Breast epithelium (tissue), 4 donors: Measurements from ENCODE around the gene CORO1C. TPM values are rescaled to one million over a fixed set of nuclear protein-coding genes. Genes with fewer than 3 reads are reported as not detected.
"Not testable (repeated sequence)": the region's sequence is repeated elsewhere in the genome, so short reads cannot be mapped to it uniquely, and the experiment has no call there.

Experiments used
- DNase-seq, 2 donors: peaks; one replicate each; pipeline ENCODE4 v3.0.0-alpha.2; 2019; ENCODE audit warnings: low spot score in 2 of 2
- H3K27ac ChIP-seq, 2 donors: fragments of 200-600 bp; sonication (generic) in 1 of 2; one replicate each; pipeline ENCODE4 v1.5.1; 2016 to 2019; ENCODE audit warnings: mild to moderate bottlenecking in 1 of 2
- H3K27me3 ChIP-seq, 2 donors: fragments of 200-600 bp; sonication (generic) in 1 of 2; one replicate each; pipeline versions ENCODE4 v1.5.1 to v1.6.0; 2017 to 2019; ENCODE audit warnings: control low read depth in 1 of 2, mild to moderate bottlenecking in 1 of 2
- H3K36me3 ChIP-seq: fragments of 200-600 bp; one replicate; pipeline ENCODE4 v1.5.1; 2019
- H3K4me1 ChIP-seq, 2 donors: fragments of 200-600 bp; sonication (generic); one replicate each; pipeline ENCODE4 v1.5.1; 2016 to 2019; ENCODE audit warnings: control low read depth in 1 of 2
- H3K4me3 ChIP-seq, 3 donors: fragments of 200-600 bp; sonication (generic); 1 replicate in 2 of 3; 2 replicates in 1 of 3; pipeline ENCODE4 v1.5.1; 2016 to 2019; ENCODE audit warnings: mild to moderate bottlenecking in 3 of 3, moderate library complexity in 2 of 3
- H3K9me3 ChIP-seq, 2 donors: fragments of 200-600 bp; sonication (generic) in 1 of 2; one replicate each; pipeline ENCODE4 v1.5.1; 2016 to 2019; ENCODE audit warnings: control low read depth in 1 of 2
- CTCF ChIP-seq, 3 donors: fragments of 450-650 bp; IDR thresholded peaks; one replicate each; pipeline ENCODE4 v1.5.1; 2016 to 2017; ENCODE audit warnings: antibody characterized with exemption in 3 of 3, mild to moderate bottlenecking in 3 of 3, moderate library complexity in 3 of 3
- POLR2A ChIP-seq: fragments of 450-650 bp; IDR thresholded peaks from one replicate; pipeline ENCODE4 v1.6.1; 2016; ENCODE audit warnings: antibody characterized with exemption, mild to moderate bottlenecking, moderate library complexity
- POLR2AphosphoS5 ChIP-seq, 3 donors: sonication (generic); formaldehyde crosslinking; IDR thresholded peaks; one replicate each; pipeline ENCODE4 v1.6.1; 2017; ENCODE audit warnings: antibody characterized with exemption in 3 of 3
- intact Hi-C: fragments of 100-400 bp; cut with DNase I; formaldehyde crosslinking; loops from one replicate; pipeline ENCODE4 v1.15.1; 2023; ENCODE audit warnings: low total_unique reads
- total RNA-seq, 3 donors: library from RNA; depleted of rRNA; stranded (reverse); fragments of >200 nt; gene quantifications; one replicate each; pipeline ENCODE4 v1.1.0, GENCODE V29; 2016

CORO1C gene
- total RNA-seq, 3 donors from 2014 or later, result 121 to 155 (median 149) TPM

DNA sequence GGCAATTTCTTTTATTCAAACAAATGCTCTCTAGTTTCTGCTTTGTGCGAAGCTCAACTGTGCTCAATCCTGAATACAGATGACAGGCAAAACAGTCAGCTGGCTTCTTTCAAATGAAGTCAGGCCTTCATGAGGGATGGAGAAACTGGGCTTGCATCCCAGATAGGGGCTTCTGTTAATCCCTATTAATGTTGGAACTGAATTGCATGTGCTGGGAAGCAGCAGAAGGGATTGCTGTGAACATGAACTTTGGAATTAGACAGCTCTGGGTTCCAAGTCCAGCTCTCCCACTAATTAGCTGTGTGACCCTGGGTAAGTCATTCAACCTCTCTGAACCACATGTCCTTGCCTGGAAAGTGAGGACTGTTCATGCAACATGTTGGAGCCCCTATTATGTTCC lies 21.1 kb upstream of the CORO1C start:
- no peaks in the 10 kb centered on the region for H3K27me3 ChIP-seq
- H3K9me3 ChIP-seq, result no peaks in the 10 kb centered on the region
- H3K36me3 ChIP-seq, result no peaks in the 10 kb centered on the region
- no peak for DNase-seq
- H3K27ac ChIP-seq, result no peak overlapping the region
- no peak overlapping the region for H3K4me3 ChIP-seq
- intact Hi-C loops, result no loop called here
- no peak for TF ChIP-seq POLR2AphosphoS5 (IDR thresholded peaks at IDR 0.05)
- TF ChIP-seq POLR2A, result no peak
- no peak for TF ChIP-seq CTCF (IDR thresholded peaks at IDR 0.05)
- no peaks in the 10 kb centered on the region for H3K4me1 ChIP-seq

DNA sequence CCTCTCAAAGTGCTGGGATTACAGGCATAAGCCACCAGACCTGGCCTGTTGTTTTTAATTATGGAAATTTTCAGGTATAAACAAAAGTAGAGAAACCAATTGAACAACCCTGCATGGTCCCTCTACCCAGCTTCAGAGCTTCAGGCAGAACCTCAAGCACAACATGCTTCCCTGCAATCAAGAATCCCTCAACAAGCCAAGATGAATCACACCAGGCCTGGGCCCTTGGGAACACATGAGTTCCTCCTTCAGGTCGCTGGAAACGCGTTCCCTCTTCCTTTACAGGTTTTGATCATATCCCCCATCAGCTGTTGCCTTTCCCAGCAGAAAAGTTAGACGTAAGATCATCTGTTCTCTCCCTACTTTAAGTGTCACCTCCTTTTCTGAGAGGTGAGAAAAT lies 20.5 kb upstream of the CORO1C start:
- DNase-seq, result no peak
- H3K36me3 ChIP-seq, result no peaks in the 10 kb centered on the region

DNA sequence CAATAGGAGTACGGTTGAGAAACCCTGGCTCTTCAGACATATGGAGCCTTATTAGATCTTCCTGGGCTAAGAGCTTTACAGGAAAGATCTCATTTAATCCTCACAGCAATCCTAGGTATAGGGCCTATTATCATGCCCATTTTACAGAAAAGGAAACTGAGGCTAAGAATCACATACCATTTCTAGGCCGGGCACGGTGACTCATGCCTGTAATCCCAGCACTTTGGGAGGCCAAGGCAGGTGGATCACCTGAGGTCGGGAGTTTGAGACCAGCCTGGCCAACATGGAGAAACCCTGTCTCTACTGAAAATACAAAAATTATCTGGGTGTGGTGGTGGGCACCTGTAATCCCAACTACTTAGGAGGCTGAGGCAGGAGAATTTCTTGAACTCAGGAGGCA lies 19.7 kb upstream of the CORO1C start:
- H3K4me1 ChIP-seq, H3K36me3 ChIP-seq, H3K4me3 ChIP-seq, DNase-seq, H3K27me3 ChIP-seq, H3K9me3 ChIP-seq, intact Hi-C loops, H3K27ac ChIP-seq: not testable (repeated sequence)

More for the DNA sequence above, 20.5 kb upstream of the CORO1C start:
- Histone ChIP-seq H3K27me3 (no peaks in the 10 kb centered on the region), H3K4me1 (no peaks in the 10 kb centered on the region), H3K9me3 (no peaks in the 10 kb centered on the region), H3K4me3 (no peak overlapping the region), H3K27ac (no peak overlapping the region)
- no peak for TF ChIP-seq POLR2A
- no peak for TF ChIP-seq POLR2AphosphoS5 (IDR thresholded peaks at IDR 0.05)
- no peak for TF ChIP-seq CTCF (IDR thresholded peaks at IDR 0.05)
- intact Hi-C loops, result no loop called here

GRCh38 chr12:108750526-108750925 lies 19.2 kb upstream of the CORO1C start:
- H3K9me3 ChIP-seq, result no peaks in the 10 kb centered on the region
- H3K4me3 ChIP-seq, result no peak overlapping the region
- H3K27ac ChIP-seq, result no peak overlapping the region
- H3K36me3 ChIP-seq, result no peaks in the 10 kb centered on the region
- H3K27me3 ChIP-seq, result no peaks in the 10 kb centered on the region
- DNase-seq, result no peak
- intact Hi-C loops, result no loop called here
- H3K4me1 ChIP-seq, result no peaks in the 10 kb centered on the region
- TF ChIP-seq POLR2AphosphoS5 (IDR thresholded peaks at IDR 0.05) (no peak), POLR2A (no peak), CTCF (IDR thresholded peaks at IDR 0.05) (no peak)

DNA sequence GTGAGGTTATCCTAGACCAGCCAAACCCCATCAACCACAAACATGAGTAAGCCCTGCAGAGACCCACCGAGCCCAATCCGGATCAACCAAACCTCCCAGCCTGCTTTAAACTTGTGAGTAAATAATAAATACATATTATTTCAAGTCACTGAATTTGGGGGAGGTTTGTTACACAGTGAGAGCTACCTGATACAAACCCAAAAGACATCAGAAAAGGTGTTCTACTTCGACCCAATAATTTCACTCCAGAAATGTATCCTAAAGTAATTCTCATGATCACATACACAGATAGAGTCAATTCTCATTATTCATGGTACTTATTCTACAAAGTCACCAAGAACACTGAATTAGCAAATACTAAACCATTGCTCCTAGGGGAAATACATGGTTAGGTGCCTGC lies 16.2 kb upstream of the CORO1C start:
- TF ChIP-seq CTCF (IDR thresholded peaks at IDR 0.05), result no peak
- no peak for TF ChIP-seq POLR2A
- TF ChIP-seq POLR2AphosphoS5 (IDR thresholded peaks at IDR 0.05), result no peak
- Histone ChIP-seq H3K4me1 (no peaks in the 10 kb centered on the region), H3K4me3 (no peak overlapping the region), H3K27ac (no peak overlapping the region), H3K36me3 (no peaks in the 10 kb centered on the region), H3K9me3 (no peaks in the 10 kb centered on the region), H3K27me3 (no peaks in the 10 kb centered on the region)
- intact Hi-C loops, result loop anchor here (5.0 kb wide), 1 partner anchor 260 kb away; no protein-coding TSS in a partner anchor
- DNase-seq, result no peak

DNA sequence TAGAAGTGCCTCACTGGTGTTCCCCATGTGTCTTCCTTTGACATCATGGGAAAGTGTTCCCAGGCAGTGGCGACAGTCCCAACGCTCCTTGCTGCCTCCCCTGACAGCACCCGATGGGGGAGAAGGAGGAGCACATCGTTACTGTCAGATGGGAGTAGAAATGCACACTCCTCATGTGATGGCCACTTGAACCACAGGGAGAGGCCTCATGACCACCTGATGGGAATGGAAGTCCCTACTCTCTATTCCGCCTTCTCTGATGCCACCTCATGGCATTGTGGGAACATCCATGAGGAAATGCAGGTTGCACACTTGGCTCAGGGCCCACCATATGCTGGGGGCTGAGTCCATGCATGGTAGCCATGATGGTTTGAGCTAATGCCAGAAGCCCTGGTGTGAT lies 14.3 kb upstream of the CORO1C start:
- Histone ChIP-seq H3K9me3 (no peaks in the 10 kb centered on the region), H3K27me3 (no peaks in the 10 kb centered on the region), H3K27ac (no peak overlapping the region), H3K36me3 (no peaks in the 10 kb centered on the region), H3K4me1 (no peaks in the 10 kb centered on the region), H3K4me3 (no peak overlapping the region)
- intact Hi-C loops, result loop anchor here (5.0 kb wide), 1 partner anchor 258 kb away; no protein-coding TSS in a partner anchor
- TF ChIP-seq POLR2AphosphoS5 (IDR thresholded peaks at IDR 0.05) (no peak), CTCF (IDR thresholded peaks at IDR 0.05) (no peak), POLR2A (no peak)
- DNase-seq, result no peak
